GM10248 (cell line): ENCODE data around the gene ECPAS.

Experiments
- CTCF ChIA-PET: fragments of 300-600 bp; sonication (Branson Sonifier 250); formaldehyde crosslinking; extraction: SDS; loops from one replicate; lab custom pipeline; 2021; ENCODE audit warnings: antibody characterized with exemption; lab: Yijun Ruan, JAX
- POLR2A ChIA-PET: fragments of 350-650 bp; sonication (Branson Sonifier 250); formaldehyde crosslinking; extraction: SDS; loops from one replicate; lab custom pipeline; 2020; ENCODE audit warnings: antibody characterized with exemption; lab: Yijun Ruan, JAX
- DNase-seq: peaks from one replicate; pipeline ENCODE4 v3.0.0; 2012; ENCODE audit errors: extremely low spot score
- CTCF ChIP-seq: IDR thresholded peaks from 2 replicates; pipeline ENCODE4 v1.5.1; 2012; ENCODE audit warnings: mild to moderate bottlenecking, low read depth; ENCODE audit errors: extremely low read depth, missing control alignments, control extremely low read depth

ECPAS gene

GRCh38 chr9:111399211-111399739 is 84.9 kb downstream of the ECPAS start:
- no peak for DNase-seq
- ChIA-PET POLR2A (no interaction called here), CTCF (no interaction called here)

GRCh38 chr9:111393971-111394370 is 90.2 kb downstream of the ECPAS start:
- TF ChIP-seq CTCF, result no peak
- ChIA-PET CTCF (no interaction called here), POLR2A (no interaction called here)
- no peak for DNase-seq

More at GRCh38 chr9:111399211-111399739, 84.9 kb downstream of the ECPAS start:
- no peak for TF ChIP-seq CTCF

GRCh38 chr9:111389406-111389805 is 94.8 kb downstream of the ECPAS start:
- CTCF ChIA-PET, result no interaction called here
- POLR2A ChIA-PET, result no interaction called here
- no peak for DNase-seq
- TF ChIP-seq CTCF, result no peak

GRCh38 chr9:111386386-111386785 is 97.8 kb downstream of the ECPAS start:
- no peak for DNase-seq
- no peak for TF ChIP-seq CTCF
- ChIA-PET POLR2A (no interaction called here), CTCF (no interaction called here)

GRCh38 chr9:111381006-111381405 is 103.2 kb downstream of the ECPAS start:
- no peak for TF ChIP-seq CTCF
- ChIA-PET CTCF (interaction anchor here (1.0 to 2.1 kb wide), 3 partner anchors 10 to 217 kb away, joined by 3 to 6 read pairs (median 3); no protein-coding TSS in a partner anchor), POLR2A (no interaction called here)
- no peak for DNase-seq

- CTCF ChIA-PET, result interaction anchor here (1.2 kb wide), 1 partner anchor 20 kb away, joined by 3 read pairs; no protein-coding TSS in a partner anchor
- POLR2A ChIA-PET, result no interaction called here
- DNase-seq, result no peak
- no peak for TF ChIP-seq CTCF
Observed at GRCh38 chr9:111375817-111376564, 108.2 kb downstream of the ECPAS start.
